A673 (cell line): Measurements from ENCODE around the gene MAST4.

Source experiments
- CTCF ChIP-seq: fragments of 300-800, 200-600 bp; sonication (generic); conservative IDR thresholded peaks from 2 replicates; pipeline ENCODE4 v1.5.1; 2017; ENCODE audit warnings: low read depth, mild to moderate bottlenecking, antibody characterized with exemption, low read length, moderate library complexity, mixed read lengths
- EZH2 ChIP-seq: fragments of 200-600 bp; sonication (generic); IDR thresholded peaks from 2 replicates; pipeline ENCODE4 v1.6.1; 2017; ENCODE audit warnings: borderline replicate concordance, low read depth, mild to moderate bottlenecking, mixed read lengths, antibody characterized with exemption, low read length; ENCODE audit not compliant: poor library complexity, severe bottlenecking

GRCh38 chr5:66660396-66660795 is 64.2 kb downstream of the MAST4 start:
- TF ChIP-seq CTCF = no peak
- no peak for TF ChIP-seq EZH2
